HEK293 (cell line): ENCODE measurements around the gene EMSY.

Experiments used
- CTCF ChIA-PET: fragments of 350-600 bp; formaldehyde crosslinking; extraction: SDS; loops from one replicate; lab custom pipeline; 2021; ENCODE audit warnings: antibody characterized with exemption; lab: Yijun Ruan, JAX
- POLR2A ChIA-PET: fragments of 300-600 bp; formaldehyde crosslinking; extraction: SDS; loops from one replicate; lab custom pipeline; 2020; ENCODE audit warnings: antibody characterized with exemption, inconsistent platforms; lab: Yijun Ruan, JAX
- H3K27ac ChIP-seq: fragments of 200-500 bp; sonication (Bioruptor generic); 2 replicates; pipeline ENCODE4 v1.5.1; 2014; ENCODE audit warnings: low read depth, low read length, control low read depth, inconsistent platforms; ENCODE audit errors: extremely low read depth
- H3K36me3 ChIP-seq, 2 experiments: fragments of 200-500 bp in 1 of 2; sonication (Bioruptor generic) in 1 of 2; 1 replicate in 1 of 2; 2 replicates in 1 of 2; pipeline ENCODE4 v1.5.1; 2014 to 2017; ENCODE audit warnings: inconsistent platforms in 2 of 2, low read length in 2 of 2; ENCODE audit not compliant: control insufficient read depth in 2 of 2, insufficient read depth in 1 of 2
- H3K4me1 ChIP-seq: fragments of 200-500 bp; sonication (Bioruptor generic); 2 replicates; pipeline ENCODE4 v1.5.1; 2014; ENCODE audit warnings: mild to moderate bottlenecking, low read length, inconsistent platforms; ENCODE audit not compliant: control insufficient read depth, insufficient read depth
- H3K4me3 ChIP-seq: 2 replicates; pipeline ENCODE4 v1.5.1; 2011; ENCODE audit warnings: low read depth, mild to moderate bottlenecking, control low read depth, low read length, moderate library complexity
- H3K9me3 ChIP-seq: fragments of 200-500 bp; sonication (Bioruptor generic); 2 replicates; pipeline ENCODE4 v1.5.1; 2014; ENCODE audit warnings: low read depth, low read length, inconsistent platforms; ENCODE audit not compliant: control insufficient read depth, insufficient read depth
- GFI1B ChIP-seq: fragments of 450-650 bp; formaldehyde crosslinking; IDR thresholded peaks from 2 replicates; pipeline ENCODE4 v1.5.1; 2016; ENCODE audit warnings: missing biosample characterization, missing genetic modification characterization
- IKZF3 ChIP-seq: fragments of 450-650 bp; IDR thresholded peaks from 2 replicates; pipeline ENCODE4 v1.5.0; 2018; ENCODE audit warnings: missing biosample characterization, mild to moderate bottlenecking, missing genetic modification characterization, moderate library complexity
- INSM2 ChIP-seq: fragments of 450-650 bp; formaldehyde crosslinking; IDR thresholded peaks from 2 replicates; pipeline ENCODE4 v1.5.1; 2016; ENCODE audit warnings: missing biosample characterization, missing genetic modification characterization
- KLF16 ChIP-seq: fragments of 450-650 bp; formaldehyde crosslinking; IDR thresholded peaks from 2 replicates; pipeline ENCODE4 v1.5.1; 2017; ENCODE audit warnings: missing biosample characterization, missing genetic modification characterization
- KLF8 ChIP-seq: fragments of 450-650 bp; formaldehyde crosslinking; IDR thresholded peaks from 2 replicates; pipeline ENCODE4 v1.5.1; 2016; ENCODE audit warnings: missing biosample characterization, missing genetic modification characterization
- RBAK ChIP-seq: fragments of 450-650 bp; formaldehyde crosslinking; IDR thresholded peaks from 2 replicates; pipeline ENCODE4 v1.5.1; 2016; ENCODE audit warnings: missing biosample characterization, missing genetic modification characterization
- TSHZ1 ChIP-seq: fragments of 450-650 bp; formaldehyde crosslinking; IDR thresholded peaks from 2 replicates; pipeline ENCODE4 v1.5.1; 2016; ENCODE audit warnings: missing biosample characterization, missing genetic modification characterization, borderline replicate concordance
- YY1 ChIP-seq: fragments of 450-650 bp; formaldehyde crosslinking; IDR thresholded peaks from 2 replicates; pipeline ENCODE4 v1.5.1; 2018; ENCODE audit warnings: missing biosample characterization, missing genetic modification characterization
- ZFP37 ChIP-seq: fragments of 450-650 bp; formaldehyde crosslinking; IDR thresholded peaks from 2 replicates; pipeline ENCODE4 v1.5.1; 2016; ENCODE audit warnings: missing biosample characterization, missing genetic modification characterization
- ZNF10 ChIP-seq: fragments of 450-650 bp; formaldehyde crosslinking; IDR thresholded peaks from 2 replicates; pipeline ENCODE4 v1.5.1; 2017; ENCODE audit warnings: missing biosample characterization, missing genetic modification characterization
- ZNF114 ChIP-seq: fragments of 450-650 bp; formaldehyde crosslinking; IDR thresholded peaks from 2 replicates; pipeline ENCODE4 v1.5.0; 2017; ENCODE audit warnings: missing biosample characterization, missing genetic modification characterization
- ZNF175 ChIP-seq: fragments of 450-650 bp; formaldehyde crosslinking; IDR thresholded peaks from 2 replicates; pipeline ENCODE4 v1.5.1; 2016; ENCODE audit warnings: missing biosample characterization, missing genetic modification characterization
- ZNF394 ChIP-seq: fragments of 450-650 bp; formaldehyde crosslinking; IDR thresholded peaks from 2 replicates; pipeline ENCODE4 v1.5.1; 2016; ENCODE audit warnings: missing biosample characterization, missing genetic modification characterization, mild to moderate bottlenecking, moderate library complexity, borderline replicate concordance
- ZNF426 ChIP-seq: fragments of 450-650 bp; formaldehyde crosslinking; IDR thresholded peaks from 2 replicates; pipeline ENCODE4 v1.5.1; 2017; ENCODE audit warnings: missing biosample characterization, missing genetic modification characterization, mild to moderate bottlenecking, inconsistent platforms, moderate library complexity
- ZNF521 ChIP-seq: fragments of 450-650 bp; formaldehyde crosslinking; IDR thresholded peaks from 2 replicates; pipeline ENCODE4 v1.5.1; 2017; ENCODE audit warnings: missing biosample characterization, mild to moderate bottlenecking, missing genetic modification characterization
- ZNF544 ChIP-seq: fragments of 450-650 bp; formaldehyde crosslinking; IDR thresholded peaks from 2 replicates; pipeline ENCODE4 v1.5.0; 2017; ENCODE audit warnings: missing biosample characterization, missing genetic modification characterization
- ZNF555 ChIP-seq: fragments of 450-650 bp; formaldehyde crosslinking; conservative IDR thresholded peaks from 2 replicates; pipeline ENCODE4 v1.5.1; 2017; ENCODE audit warnings: missing biosample characterization, mild to moderate bottlenecking, missing genetic modification characterization, inconsistent platforms
- ZNF561 ChIP-seq: fragments of 450-650 bp; IDR thresholded peaks from 2 replicates; pipeline ENCODE4 v1.5.1; 2018; ENCODE audit warnings: missing biosample characterization, missing genetic modification characterization, borderline replicate concordance
- ZNF596 ChIP-seq: fragments of 450-650 bp; IDR thresholded peaks from 2 replicates; pipeline ENCODE4 v1.5.0; 2018; ENCODE audit warnings: missing biosample characterization, mild to moderate bottlenecking, missing genetic modification characterization, moderate library complexity
- ZNF626 ChIP-seq: fragments of 450-650 bp; sonication (Bioruptor Pico); formaldehyde crosslinking; IDR thresholded peaks from 2 replicates; pipeline ENCODE4 v1.5.1; 2018; ENCODE audit warnings: missing biosample characterization, missing genetic modification characterization, inconsistent platforms
- ZNF768 ChIP-seq: fragments of 450-650 bp; formaldehyde crosslinking; IDR thresholded peaks from 2 replicates; pipeline ENCODE4 v1.5.1; 2018; ENCODE audit warnings: missing biosample characterization, mild to moderate bottlenecking, missing genetic modification characterization
- TF ChIP-seq, protein P1 (sequence below): fragments of 450-650 bp; formaldehyde crosslinking; IDR thresholded peaks from 2 replicates; pipeline ENCODE4 v1.5.1; 2016; ENCODE audit warnings: missing biosample characterization, missing genetic modification characterization
- TF ChIP-seq, protein P2 (sequence below): fragments of 450-650 bp; formaldehyde crosslinking; IDR thresholded peaks from 2 replicates; pipeline ENCODE4 v1.5.1; 2016; ENCODE audit warnings: missing biosample characterization, missing genetic modification characterization
- TF ChIP-seq, protein P3 (sequence below): fragments of 450-650 bp; formaldehyde crosslinking; IDR thresholded peaks from 2 replicates; pipeline ENCODE4 v1.5.1; 2017; ENCODE audit warnings: missing biosample characterization, missing genetic modification characterization
- TF ChIP-seq, protein P4 (sequence below): fragments of 450-650 bp; formaldehyde crosslinking; IDR thresholded peaks from 2 replicates; pipeline ENCODE4 v1.5.1; 2016; ENCODE audit warnings: missing biosample characterization, missing genetic modification characterization, low read depth

The EMSY gene

GRCh38 chr11:76600124-76600655 is 155.4 kb downstream of the EMSY start:
- ChIA-PET CTCF (no interaction called here), POLR2A (no interaction called here)
- H3K4me1 ChIP-seq = no peaks in the 10 kb centered on the region
- no peak overlapping the region for H3K27ac ChIP-seq
- H3K36me3 ChIP-seq = no peaks in the 10 kb centered on the region
- no peaks in the 10 kb centered on the region for H3K9me3 ChIP-seq
- TF ChIP-seq ZNF10 (tag by site-specific recombination) (no peak), GFI1B (no peak), ZNF768 (tag by site-specific recombination) (no peak), ZNF596 (tag by site-specific recombination) (no peak), ZNF394 (no peak), ZNF555 (tag by site-specific recombination) (no peak), ZFP37 (tag by site-specific recombination) (no peak), ZNF521 (no peak), ZNF561 (tag by site-specific recombination) (no peak), KLF8 (tag by site-specific recombination) (no peak), YY1 (no peak), ZNF114 (tag by site-specific recombination) (no peak), ZNF426 (no peak), INSM2 (no peak), IKZF3 (tag by site-specific recombination) (no peak)
- TF ChIP-seq, protein P1, sequence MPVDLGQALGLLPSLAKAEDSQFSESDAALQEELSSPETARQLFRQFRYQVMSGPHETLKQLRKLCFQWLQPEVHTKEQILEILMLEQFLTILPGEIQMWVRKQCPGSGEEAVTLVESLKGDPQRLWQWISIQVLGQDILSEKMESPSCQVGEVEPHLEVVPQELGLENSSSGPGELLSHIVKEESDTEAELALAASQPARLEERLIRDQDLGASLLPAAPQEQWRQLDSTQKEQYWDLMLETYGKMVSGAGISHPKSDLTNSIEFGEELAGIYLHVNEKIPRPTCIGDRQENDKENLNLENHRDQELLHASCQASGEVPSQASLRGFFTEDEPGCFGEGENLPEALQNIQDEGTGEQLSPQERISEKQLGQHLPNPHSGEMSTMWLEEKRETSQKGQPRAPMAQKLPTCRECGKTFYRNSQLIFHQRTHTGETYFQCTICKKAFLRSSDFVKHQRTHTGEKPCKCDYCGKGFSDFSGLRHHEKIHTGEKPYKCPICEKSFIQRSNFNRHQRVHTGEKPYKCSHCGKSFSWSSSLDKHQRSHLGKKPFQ (tag by site-specific recombination) = no peak
- TF ChIP-seq, protein P2, sequence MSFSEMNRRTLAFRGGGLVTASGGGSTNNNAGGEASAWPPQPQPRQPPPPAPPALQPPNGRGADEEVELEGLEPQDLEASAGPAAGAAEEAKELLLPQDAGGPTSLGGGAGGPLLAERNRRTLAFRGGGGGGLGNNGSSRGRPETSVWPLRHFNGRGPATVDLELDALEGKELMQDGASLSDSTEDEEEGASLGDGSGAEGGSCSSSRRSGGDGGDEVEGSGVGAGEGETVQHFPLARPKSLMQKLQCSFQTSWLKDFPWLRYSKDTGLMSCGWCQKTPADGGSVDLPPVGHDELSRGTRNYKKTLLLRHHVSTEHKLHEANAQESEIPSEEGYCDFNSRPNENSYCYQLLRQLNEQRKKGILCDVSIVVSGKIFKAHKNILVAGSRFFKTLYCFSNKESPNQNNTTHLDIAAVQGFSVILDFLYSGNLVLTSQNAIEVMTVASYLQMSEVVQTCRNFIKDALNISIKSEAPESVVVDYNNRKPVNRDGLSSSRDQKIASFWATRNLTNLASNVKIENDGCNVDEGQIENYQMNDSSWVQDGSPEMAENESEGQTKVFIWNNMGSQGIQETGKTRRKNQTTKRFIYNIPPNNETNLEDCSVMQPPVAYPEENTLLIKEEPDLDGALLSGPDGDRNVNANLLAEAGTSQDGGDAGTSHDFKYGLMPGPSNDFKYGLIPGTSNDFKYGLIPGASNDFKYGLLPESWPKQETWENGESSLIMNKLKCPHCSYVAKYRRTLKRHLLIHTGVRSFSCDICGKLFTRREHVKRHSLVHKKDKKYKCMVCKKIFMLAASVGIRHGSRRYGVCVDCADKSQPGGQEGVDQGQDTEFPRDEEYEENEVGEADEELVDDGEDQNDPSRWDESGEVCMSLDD (tag by site-specific recombination) = no peak
- TF ChIP-seq, protein P3, sequence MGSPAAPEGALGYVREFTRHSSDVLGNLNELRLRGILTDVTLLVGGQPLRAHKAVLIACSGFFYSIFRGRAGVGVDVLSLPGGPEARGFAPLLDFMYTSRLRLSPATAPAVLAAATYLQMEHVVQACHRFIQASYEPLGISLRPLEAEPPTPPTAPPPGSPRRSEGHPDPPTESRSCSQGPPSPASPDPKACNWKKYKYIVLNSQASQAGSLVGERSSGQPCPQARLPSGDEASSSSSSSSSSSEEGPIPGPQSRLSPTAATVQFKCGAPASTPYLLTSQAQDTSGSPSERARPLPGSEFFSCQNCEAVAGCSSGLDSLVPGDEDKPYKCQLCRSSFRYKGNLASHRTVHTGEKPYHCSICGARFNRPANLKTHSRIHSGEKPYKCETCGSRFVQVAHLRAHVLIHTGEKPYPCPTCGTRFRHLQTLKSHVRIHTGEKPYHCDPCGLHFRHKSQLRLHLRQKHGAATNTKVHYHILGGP = no peak
- no peak overlapping the region for H3K4me3 ChIP-seq

DNA sequence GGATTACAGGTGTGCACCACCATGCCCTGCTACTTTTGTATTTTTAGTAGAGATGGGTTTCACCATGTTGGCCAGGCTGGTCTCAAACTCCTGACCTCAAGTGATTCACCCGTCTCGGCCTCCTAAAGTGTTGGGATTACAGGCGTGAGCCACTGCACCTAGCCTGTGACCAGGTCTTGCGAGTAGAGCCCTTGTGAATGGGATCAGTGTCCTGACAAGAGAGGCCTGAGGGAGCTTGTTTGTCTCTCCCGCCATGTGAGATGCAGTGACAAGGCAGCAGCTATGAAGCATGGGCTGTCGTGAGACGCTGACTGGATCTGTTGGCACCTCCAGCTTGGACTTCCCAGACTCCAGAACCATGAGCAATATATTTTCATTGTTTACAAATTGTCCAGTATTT is 156.5 kb downstream of the EMSY start:
- Histone ChIP-seq H3K27ac (no peak overlapping the region), H3K36me3 (no peaks in the 10 kb centered on the region), H3K4me1 (no peaks in the 10 kb centered on the region), H3K9me3 (no peaks in the 10 kb centered on the region), H3K4me3 (no peak overlapping the region)
- ChIA-PET CTCF (no interaction called here), POLR2A (interaction anchor here (0.6 kb wide), 1 partner anchor 187 kb away, joined by 4 read pairs; no protein-coding TSS in a partner anchor)
- no peak for TF ChIP-seq RBAK
- TF ChIP-seq KLF16 (tag by site-specific recombination) = no peak
- no peak for TF ChIP-seq ZNF544 (tag by site-specific recombination)
- no peak for TF ChIP-seq ZNF175 (tag by site-specific recombination)
- no peak for TF ChIP-seq ZNF626 (tag by site-specific recombination)
- TF ChIP-seq, protein P4, sequence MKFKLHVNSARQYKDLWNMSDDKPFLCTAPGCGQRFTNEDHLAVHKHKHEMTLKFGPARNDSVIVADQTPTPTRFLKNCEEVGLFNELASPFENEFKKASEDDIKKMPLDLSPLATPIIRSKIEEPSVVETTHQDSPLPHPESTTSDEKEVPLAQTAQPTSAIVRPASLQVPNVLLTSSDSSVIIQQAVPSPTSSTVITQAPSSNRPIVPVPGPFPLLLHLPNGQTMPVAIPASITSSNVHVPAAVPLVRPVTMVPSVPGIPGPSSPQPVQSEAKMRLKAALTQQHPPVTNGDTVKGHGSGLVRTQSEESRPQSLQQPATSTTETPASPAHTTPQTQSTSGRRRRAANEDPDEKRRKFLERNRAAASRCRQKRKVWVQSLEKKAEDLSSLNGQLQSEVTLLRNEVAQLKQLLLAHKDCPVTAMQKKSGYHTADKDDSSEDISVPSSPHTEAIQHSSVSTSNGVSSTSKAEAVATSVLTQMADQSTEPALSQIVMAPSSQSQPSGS = no peak
- TF ChIP-seq TSHZ1 (tag by site-specific recombination) = no peak
